ENCODE measurements around the gene VSTM2B. TPM values are rescaled to one million over a fixed set of nuclear protein-coding genes. Genes with fewer than 3 reads are reported as not detected.
"Not testable (repeated sequence)": the region's sequence is repeated elsewhere in the genome, so short reads cannot be mapped to it uniquely, and the experiment has no call there.

Gene VSTM2B
- total RNA-seq (2014; rRNA removed; shearing (Covaris generic)): not detected in 2 replicates

DNA sequence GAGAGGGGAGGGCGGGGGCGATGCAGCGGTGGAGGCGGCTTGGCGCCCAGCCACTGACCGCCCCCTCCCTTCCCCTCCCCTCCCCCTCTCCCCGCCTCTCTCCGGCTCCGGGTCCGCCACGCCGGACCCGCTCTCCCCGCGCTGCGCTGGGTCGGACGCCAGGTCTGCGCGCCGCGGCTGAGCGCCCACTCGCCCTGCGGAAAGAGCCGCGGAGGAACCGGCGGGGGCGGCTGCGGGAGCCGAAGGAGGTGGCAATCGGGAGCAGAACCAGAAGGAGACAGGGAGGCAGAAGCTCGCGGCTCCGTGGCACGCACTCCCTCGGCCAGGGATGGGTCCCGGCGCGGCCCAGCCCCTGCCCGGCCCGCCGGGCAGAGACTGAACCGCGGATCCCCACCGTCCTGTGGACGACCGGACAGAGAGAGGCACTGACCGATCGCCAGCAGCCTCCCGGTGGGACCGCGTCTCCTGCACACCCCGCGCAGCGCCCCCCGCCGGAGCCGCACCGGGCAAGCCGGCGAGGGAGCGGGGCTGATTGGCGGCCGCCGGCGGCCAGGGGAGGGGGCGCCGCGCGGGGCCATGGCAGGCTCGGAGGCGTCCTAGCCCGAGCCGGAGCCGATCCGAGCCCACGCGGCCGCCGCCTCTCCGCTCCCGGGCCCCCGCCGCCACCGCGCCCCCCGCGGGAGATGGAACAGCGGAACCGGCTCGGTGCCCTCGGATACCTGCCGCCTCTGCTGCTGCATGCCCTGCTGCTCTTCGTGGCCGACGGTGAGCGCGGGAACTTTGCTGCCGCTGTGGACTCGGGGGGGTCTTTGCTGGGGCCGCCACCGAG is at the start of gene VSTM2B:
Gene VSTM2B (plus strand): TSS at position 94 of the 829 bp plus-strand sequence. CDS start 590 bp downstream, at position 684.
- DNase-seq (ENCODE audit: low read depth): no peak

DNA sequence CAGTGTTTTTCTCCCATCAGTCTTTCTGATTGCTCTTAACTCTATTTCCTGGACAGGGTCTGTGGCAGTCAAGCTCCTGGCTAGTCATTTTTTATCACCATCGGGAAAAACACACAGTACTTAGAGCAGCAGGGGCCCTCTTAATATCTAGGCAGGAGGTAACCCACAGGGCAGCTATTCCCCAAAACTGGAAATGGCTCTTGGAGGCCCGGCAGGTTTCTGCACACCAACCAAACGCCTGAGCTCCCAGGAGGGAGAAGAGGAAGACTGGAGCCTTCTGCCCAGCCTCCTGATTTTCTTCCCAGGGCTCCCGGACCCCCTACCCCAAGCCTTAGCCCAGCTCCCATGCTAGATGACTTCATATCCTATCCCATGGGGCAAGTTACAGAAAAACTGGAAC is 49.3 kb upstream of the VSTM2B start:
- no peak for DNase-seq (ENCODE audit: low read depth)

DNA sequence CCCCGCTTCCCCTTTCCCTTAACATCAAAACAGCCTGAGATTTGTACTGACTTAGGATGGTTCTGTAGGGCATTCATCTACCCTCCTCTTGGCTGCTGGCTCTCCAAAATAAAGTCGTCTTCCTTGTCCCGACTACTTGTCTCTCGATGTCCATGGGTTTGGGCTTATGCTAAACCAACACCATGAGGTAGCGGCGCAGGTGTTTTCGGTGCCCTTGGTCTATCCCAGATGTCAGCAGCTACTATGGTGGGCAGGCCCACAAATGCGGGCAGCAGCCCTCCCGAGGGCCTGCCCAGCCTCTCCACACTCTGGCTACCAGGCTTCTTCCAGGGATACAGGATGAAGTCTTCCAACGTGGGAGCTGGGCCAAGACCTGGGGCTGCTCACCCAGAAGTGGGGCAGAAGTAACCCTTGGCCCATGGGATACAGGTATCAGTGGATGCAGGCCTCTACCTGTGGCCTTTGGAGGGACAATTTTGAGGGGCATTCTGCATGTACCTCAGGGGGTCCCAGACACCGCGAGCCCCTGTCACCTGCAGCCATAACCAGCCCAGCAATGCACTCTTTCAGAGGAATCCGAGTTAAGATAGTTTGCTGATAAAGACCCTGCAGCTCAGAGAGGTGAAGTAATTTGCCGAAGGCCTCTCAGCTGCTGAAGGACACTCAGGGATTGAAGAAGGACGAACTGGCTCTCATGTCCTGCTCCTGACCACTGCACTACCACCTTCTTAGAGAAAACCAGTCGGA is 47.8 kb upstream of the VSTM2B start:
- DNase-seq (ENCODE audit: low read depth): no peak

DNA sequence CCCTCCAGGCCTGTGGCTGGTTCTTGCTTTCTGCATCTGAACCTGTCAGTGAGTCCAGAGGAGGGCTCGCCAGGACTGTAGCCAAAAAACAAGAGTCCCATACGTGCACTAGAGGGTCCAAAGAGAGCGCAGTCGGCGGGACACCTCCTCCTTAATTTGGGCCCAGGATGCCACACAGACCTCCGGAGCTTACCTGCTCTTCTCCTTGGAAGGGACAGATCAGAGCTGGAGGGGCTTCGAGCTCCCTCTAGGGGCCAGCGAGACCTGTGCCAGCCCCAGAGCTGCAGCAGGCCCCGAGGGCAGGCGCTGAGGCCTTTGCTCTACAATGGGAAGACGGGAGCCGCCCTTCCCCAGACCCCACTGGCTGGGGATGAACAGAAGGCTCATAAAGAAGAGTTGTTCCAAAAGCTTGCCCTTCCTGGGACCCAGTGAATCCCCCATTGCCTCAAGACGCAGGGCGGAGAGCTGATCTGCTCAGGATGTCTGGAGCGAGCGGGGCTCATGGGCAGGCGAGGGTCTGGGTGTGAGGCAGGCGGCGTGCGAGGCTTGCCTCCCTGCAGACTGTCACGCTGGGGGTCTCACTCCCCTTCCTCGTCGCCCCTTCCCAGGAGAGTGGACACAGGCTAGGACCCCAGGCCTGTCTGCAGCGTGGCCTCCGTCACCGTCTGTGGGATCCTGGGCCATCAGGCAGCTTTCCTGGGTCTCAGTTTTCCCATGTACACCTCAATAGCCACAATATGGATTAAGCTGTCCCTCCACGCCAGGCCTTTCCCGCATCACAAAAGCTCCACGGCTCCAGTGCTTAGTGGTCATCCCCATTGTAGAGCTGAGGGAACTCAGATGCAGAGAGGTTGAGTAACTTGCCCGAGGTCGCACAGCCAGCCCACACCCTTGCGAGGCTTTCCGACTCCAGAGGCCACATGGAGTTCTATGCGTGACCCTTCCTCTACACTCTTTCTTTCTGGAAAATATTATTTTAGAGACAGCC is 46.9 kb upstream of the VSTM2B start:
- DNase-seq (ENCODE audit: low read depth): peak; percentile 47

DNA sequence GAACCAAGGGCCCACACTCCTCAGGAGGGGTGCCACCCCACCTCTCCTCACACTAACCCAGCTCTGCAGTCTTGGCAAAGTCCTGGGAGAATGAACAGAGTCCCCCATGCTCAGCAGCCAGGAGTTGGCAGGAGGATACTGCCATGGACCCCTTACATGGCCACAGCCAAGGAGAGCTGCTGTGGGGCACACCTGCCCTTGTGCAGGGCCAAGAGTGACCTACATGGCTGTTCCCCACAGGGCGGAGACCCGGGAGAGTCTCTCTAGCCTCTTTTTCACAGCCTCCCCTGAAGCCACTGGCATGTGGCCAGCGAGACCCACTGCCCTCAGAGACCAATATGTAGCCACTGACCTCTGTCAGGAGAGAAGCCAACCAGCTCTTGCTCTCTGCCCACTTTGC is 45.9 kb upstream of the VSTM2B start:
- DNase-seq (ENCODE audit: low read depth): no peak

DNA sequence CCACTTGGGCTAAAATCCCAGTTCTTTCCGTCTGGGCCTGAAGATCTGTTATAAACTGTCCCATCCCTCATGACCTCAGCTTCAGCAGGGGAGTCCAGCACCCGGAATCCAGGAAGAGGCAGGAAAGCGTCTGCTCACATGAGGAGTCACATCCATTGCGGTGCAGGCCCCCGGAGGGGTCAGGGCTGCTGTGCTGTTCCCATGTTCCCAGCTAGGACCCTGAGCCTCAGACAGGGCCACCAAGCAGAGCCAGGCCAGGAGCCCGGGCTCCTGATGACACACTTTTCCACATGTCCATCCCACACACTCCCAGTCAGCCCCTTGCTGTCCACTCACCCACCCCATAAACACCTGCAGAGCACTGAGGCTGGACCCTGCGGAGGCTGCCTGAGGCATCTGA is 45.3 kb upstream of the VSTM2B start:
- no peak for DNase-seq (ENCODE audit: low read depth)

DNA sequence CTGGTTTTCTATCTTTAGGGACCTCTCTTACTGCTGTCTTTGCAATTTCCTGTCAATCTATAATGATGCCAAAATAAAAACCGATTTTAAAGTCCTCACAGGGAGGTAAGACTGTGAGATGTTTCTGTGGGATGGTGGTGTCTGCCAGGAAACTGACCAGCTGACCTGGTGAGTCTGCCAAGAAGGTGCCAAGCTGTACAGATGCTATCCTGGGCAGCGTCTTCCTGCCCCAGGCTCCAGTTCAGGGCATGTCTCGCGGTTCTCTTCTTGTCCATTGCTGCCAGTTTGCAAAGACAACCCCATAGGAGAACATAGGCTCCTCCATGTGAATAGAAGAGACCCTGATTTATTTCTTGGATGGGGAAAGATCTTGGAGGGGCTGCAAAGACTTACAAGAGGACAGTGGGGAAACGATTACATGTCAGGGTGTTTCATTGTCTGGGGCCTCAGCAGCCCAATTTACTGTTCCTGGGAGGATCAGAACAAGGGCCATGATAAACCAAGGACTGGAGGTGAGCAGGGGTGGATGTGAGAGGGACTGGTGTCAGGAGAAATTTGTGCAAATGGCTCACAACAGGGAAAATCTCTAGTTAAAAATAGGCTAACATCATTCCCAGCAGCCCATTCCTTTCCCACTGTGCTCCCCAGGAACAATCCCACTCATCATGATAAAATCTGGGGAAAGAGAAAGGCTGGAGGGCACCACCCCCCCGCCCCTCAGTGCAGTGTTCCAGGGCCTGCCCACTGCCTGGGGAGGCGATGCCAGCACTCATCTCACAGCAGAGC is 42.7 kb upstream of the VSTM2B start:
- no peak for DNase-seq (ENCODE audit: low read depth)

DNA sequence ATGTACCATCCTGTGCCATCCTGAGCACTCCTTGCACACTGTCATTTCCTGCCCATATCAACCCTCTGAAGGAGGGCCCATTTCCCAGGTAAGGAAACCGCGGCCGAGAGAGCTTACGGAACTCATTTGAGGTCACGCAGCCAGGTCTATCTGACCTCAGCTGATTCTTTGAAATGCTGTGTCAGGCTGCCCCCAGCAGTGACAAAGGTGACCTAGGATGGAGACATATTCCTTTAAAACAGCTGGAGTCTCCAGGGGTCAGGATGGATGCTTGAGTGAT is 42.2 kb upstream of the VSTM2B start:
- no peak for DNase-seq (ENCODE audit: low read depth)

DNA sequence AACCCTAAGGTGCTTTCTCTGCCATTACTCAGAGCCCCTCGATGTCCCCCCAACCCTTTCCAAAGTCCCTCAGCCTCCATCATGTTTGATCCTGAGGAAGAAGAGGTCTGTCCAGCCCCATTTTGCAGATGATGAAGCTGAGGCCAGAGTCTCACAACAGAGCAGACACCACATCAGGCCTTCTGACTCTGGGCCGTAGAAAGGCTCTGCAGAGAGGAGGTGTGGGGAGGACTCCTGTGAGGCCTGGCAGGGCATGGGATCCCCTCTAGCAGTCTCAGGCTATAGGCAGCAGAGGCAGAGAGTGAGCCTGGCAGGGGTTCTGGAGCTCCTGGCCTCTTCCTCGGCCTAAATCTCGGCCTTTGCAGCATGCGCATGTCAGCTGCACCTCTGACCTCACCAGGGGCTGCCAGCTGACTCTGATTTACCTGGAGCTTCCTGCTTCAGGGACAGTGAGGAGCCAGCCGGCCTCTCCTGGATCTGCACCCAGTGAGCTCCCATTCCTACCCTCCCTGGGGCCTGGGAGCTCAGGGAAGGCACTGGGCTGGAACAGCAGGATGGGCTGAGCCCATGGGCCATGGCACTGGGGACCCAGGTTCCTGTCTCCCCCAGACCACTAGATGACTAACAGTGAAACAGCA is 41.7 kb upstream of the VSTM2B start:
- DNase-seq (ENCODE audit: low read depth): no peak

DNA sequence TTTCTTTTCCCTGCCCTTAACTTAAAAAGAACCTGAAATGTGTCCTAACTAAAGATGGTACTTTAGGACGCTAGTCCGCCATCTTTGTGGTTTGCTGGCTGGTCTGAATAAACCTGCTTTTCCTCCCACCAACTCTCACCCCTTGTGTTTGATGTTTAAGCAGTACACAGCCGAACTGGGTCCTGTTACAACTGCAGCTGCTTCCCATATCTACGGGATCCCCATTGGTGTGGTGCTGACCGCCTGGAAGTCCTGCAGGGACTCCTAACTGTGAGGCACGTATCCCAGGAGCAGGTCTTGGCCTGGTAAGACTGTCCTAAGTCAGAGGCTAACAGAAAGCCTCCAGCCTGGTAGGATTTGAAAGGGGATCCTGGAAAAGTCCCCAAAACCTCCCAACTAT is 40.9 kb upstream of the VSTM2B start:
- DNase-seq (ENCODE audit: low read depth): no peak

DNA sequence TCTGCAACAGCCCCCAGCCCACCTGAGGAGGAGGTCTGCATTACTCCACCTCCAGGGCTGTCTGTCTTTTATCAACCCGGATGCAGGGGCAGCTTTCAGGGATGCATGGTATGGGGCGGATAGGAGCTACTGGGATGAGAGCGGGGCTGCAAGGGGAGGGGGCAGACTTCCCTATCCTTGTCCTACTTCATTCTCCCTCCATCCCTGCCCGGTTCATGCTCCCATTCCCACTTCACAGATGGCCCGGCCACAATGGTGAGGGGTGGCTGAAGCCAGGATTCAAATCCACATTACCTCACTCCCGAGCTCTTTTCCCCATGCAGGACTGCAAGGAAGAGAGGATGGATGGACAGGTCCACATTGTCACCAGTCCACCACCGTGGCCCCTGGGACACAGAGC is 40.5 kb upstream of the VSTM2B start:
- no peak for DNase-seq (ENCODE audit: low read depth)

DNA sequence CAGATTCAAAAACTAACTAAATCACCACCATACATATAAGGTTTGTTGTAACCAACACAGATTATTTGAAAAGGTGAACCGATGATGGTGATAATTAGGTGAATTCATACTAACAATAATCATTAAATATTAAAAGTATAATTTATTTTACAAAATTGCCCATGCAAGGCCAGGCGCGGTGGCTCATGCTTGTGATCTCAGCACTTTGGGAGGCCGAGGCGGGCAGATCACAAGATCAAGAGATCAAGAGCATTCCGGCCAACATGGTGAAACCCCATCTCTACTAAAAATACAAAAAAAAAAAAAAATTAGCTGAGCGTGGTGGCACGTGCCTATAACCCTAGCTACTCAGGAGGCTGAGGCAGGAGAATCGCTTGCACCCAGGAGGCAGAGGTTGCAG is 38.8 kb upstream of the VSTM2B start:
- DNase-seq (ENCODE audit: low read depth): not testable (repeated sequence)

DNA sequence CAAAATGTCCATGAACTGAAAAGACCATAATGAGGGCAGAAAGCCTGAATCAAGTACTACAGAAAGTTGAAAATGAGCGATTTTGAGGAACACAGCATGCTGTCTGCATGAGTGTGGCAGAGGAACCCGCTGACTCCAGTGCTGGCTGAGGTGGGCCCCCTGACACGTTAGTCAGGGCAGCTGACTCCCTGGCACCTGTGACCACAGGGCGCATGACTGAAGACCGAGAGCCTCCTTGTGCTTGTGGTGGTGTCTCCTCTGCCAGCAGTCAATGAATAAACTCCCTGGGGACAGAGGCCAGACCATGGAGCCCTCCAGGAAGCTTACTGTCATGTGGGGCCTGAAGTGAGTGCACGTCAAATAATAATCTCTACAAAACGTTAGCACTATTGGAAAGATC is 38.4 kb upstream of the VSTM2B start:
- no peak for DNase-seq (ENCODE audit: low read depth)

DNA sequence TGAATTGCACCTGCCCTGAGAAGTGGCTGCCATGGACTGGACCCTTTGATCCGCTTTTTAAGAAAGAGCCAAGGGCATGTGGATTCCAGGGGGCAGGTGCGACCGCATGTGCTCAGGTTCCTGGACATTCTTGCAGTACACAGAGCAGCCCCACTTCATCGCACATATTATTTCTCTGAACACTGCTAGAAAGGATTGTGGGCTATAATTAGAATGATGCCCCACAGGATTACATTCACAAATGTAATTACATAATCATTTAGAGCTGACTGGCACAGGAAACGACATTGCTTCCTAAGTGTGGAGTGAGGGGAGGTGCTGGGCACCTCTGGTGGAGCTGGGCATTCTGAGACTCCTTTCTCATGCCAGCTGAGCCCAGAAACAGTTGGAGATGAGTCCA is 37.5 kb upstream of the VSTM2B start:
- no peak for DNase-seq (ENCODE audit: low read depth)

DNA sequence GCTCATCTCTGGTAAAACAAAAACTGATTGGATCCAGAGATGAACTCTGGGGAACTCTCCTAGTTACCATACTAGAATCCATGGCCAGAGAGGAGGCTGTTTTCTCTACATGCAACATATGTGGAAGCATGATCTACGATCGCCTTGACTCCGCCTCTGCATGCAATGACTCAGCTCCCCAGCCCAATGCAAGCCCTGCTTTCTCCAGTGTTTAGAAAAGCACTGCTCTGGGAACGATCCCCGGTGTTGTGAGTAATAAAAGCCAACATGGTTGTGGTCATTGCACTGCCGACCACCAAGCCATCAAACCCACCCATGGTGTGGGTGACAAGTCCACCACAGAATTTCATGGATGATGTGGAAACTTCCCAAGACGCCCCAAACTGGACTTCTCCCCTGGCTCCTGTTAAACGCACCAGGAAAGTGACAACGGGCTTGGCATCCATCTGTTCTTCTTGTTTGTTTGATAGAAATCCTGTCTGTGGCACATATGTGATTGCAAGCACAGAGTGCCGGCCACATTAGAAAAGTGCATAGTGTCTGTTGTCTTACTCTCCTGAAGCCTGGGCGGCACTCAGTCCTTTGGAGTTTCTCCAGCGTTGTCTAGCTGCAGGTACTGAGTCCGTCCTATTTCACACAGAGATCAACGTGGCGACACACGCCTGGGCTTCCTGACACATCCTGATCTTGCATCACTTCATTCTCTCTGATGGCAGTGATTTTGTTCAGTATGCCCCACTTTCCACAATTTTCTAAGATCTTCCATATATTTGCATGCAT is 36.4 kb upstream of the VSTM2B start:
- DNase-seq (ENCODE audit: low read depth): peak; percentile 35

DNA sequence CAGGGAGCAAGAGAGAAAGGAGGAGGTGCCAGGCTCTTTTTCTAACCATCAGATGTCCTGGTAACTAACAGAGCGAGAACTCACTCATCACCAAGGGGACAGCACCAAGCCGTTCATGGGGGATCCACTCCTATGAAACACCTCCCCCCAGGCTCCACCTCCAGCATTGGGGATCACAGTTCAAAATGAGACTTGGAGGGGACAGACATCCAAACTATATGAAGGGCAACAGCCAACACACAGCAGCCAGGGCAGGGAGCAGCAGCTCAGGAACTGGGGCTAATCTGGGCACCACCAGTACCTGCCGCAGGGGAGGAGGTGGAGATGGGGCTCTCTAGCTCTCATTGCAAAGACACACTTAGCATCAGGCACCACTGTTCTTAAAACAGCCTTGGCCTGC is 34.3 kb upstream of the VSTM2B start:
- DNase-seq (ENCODE audit: low read depth): no peak

DNA sequence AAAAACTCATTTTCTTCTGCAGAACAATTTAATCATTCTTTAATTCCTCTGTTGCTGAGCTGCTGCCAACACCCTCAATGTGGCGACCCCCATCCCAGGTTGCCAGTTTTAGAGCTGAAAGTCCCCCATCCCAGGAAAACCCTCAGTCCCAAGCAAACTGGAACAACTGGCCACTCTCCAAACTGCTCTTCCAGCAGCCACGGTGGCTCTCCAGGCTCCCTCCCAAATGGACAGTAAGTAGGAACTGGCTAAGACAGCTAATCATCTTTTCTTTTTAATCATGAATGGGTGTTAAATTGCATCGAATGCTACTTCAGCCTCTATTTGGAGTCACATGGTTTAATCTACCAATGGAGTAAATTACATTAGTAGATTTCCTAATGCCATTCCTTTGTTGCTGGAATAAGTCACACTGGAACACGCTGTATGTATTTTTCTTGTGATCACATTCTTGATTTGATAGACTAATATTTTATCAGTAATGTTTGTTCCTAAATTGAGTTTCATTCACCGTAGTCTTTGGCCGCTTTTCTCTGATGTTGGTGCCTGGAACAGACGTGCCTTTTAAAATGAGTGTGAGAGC is 33.7 kb upstream of the VSTM2B start:
- DNase-seq (ENCODE audit: low read depth): no peak

DNA sequence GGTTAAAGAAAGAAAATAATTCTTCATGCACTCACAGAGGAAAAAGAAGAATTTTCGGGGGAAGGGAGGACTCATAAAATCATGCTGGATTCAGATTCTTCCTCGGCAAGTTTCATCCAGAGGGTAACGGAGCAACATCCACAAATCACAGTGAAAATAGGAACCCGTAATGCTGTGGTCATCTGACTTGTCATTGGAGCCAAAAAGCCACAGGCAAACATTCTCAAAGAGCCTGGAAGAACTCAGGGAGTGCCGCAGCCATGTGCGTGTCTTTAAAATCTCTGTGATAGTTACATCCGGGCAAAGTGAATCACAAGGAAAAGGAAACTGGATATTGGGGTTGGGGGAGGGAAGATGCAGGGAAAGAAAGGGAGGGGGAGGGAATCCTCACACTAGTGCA is 33.0 kb upstream of the VSTM2B start:
- DNase-seq (ENCODE audit: low read depth): peak; percentile 30

DNA sequence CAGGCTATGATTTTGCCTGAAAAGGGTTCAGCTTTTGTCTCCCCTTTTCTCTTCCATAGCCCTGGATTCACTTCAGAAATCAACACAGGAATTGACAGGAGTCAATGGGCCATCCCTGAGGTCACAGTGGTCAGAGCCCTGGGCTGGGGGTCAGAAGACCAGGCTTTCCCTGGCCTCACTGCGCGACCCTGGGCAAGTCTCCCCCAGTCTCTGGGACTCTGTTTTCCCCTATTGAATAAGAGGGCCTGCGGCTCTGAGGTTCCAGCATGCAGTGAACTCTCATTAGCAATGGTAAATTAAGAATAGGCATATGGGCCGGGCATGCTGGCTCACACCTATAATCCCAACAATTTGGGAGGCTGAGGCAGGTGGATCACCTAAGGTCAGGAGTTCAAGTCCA is 30.7 kb upstream of the VSTM2B start:
- DNase-seq (ENCODE audit: low read depth): no peak

Measured in Daoy (cell line).